ENCODE results near the gene MEN1.

DNA sequence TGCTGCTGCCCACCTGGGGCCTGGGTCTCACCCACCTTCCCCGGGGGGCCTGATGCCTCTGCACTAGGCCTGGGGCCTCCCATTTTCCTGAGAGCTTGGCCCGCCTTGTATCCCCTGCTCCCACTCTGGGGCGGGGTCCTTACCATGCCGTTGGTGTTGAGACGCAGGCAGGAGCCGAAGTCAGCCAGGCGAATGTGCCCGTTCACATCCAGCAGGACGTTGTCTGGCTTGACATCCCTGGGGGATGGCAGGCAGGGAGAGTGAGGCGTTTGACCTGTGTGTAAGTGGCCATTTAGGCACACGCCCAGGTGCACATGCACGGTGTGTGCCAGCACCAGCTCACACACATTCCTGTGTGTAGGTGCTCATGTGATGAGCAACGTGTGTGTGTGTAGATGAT is 29.0 kb upstream of the MEN1 start:
- no peak for TF ChIP-seq ZNF274 (CRISPR knock-in tag; IDR thresholded peaks at IDR 0.05)
- TF ChIP-seq CEBPB (IDR thresholded peaks at IDR 0.05; ENCODE audit: borderline replicate concordance, low read depth, low read length): no peak
- TF ChIP-seq JUN (CRISPR knock-in tag; IDR thresholded peaks at IDR 0.05): no peak
- TF ChIP-seq, protein P1, sequence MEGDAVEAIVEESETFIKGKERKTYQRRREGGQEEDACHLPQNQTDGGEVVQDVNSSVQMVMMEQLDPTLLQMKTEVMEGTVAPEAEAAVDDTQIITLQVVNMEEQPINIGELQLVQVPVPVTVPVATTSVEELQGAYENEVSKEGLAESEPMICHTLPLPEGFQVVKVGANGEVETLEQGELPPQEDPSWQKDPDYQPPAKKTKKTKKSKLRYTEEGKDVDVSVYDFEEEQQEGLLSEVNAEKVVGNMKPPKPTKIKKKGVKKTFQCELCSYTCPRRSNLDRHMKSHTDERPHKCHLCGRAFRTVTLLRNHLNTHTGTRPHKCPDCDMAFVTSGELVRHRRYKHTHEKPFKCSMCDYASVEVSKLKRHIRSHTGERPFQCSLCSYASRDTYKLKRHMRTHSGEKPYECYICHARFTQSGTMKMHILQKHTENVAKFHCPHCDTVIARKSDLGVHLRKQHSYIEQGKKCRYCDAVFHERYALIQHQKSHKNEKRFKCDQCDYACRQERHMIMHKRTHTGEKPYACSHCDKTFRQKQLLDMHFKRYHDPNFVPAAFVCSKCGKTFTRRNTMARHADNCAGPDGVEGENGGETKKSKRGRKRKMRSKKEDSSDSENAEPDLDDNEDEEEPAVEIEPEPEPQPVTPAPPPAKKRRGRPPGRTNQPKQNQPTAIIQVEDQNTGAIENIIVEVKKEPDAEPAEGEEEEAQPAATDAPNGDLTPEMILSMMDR (CRISPR knock-in tag; IDR thresholded peaks at IDR 0.05): no peak
- TF ChIP-seq AGO2 (optimal IDR thresholded peaks at IDR 0.05; ENCODE audit: low read depth, low read length): no peak
- TF ChIP-seq, protein P2, sequence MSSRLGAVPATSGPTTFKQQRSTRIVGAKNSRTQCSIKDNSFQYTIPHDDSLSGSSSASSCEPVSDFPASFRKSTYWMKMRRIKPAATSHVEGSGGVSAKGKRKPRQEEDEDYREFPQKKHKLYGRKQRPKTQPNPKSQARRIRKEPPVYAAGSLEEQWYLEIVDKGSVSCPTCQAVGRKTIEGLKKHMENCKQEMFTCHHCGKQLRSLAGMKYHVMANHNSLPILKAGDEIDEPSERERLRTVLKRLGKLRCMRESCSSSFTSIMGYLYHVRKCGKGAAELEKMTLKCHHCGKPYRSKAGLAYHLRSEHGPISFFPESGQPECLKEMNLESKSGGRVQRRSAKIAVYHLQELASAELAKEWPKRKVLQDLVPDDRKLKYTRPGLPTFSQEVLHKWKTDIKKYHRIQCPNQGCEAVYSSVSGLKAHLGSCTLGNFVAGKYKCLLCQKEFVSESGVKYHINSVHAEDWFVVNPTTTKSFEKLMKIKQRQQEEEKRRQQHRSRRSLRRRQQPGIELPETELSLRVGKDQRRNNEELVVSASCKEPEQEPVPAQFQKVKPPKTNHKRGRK (CRISPR knock-in tag; IDR thresholded peaks at IDR 0.05): no peak
- no peak for TF ChIP-seq ASH2L (IDR thresholded peaks at IDR 0.05; ENCODE audit: insufficient read length, low read depth, low read length)
- TF ChIP-seq, protein P3, sequence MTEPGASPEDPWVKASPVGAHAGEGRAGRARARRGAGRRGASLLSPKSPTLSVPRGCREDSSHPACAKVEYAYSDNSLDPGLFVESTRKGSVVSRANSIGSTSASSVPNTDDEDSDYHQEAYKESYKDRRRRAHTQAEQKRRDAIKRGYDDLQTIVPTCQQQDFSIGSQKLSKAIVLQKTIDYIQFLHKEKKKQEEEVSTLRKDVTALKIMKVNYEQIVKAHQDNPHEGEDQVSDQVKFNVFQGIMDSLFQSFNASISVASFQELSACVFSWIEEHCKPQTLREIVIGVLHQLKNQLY (CRISPR knock-in tag; IDR thresholded peaks at IDR 0.05): no peak
- TF ChIP-seq TCF7L2 (IDR thresholded peaks at IDR 0.05; ENCODE audit: low read depth, low read length): no peak

Data from HepG2 (cell line).